AG04450 (cell line): ENCODE measurements around the gene SMTNL2. TPM values are rescaled to one million over a fixed set of nuclear protein-coding genes. Genes with fewer than 3 reads are reported as not detected.
"Not testable (repeated sequence)": the region's sequence is repeated elsewhere in the genome, so short reads cannot be mapped to it uniquely, and the experiment has no call there.

Experiments used
- CTCF ChIA-PET: fragments of 300-600, 350-600 bp; formaldehyde crosslinking; extraction: SDS; loops from one replicate; lab custom pipeline; 2022; ENCODE audit warnings: antibody characterized with exemption, inconsistent platforms; lab: Charles Lee
- POLR2A ChIA-PET: fragments of 350-600 bp; formaldehyde crosslinking; extraction: SDS; loops from one replicate; lab custom pipeline; 2021; ENCODE audit warnings: antibody characterized with exemption, inconsistent platforms; lab: Yijun Ruan, JAX
- DNase-seq: peaks from one replicate; pipeline ENCODE4 v3.0.0-alpha.2; 2011; ENCODE audit warnings: low read depth, low spot score
- H3K27ac ChIP-seq: one replicate; pipeline ENCODE4 v1.5.1; 2012; ENCODE audit warnings: low read depth, low read length, control low read depth
- H3K27me3 ChIP-seq: one replicate; pipeline ENCODE4 v1.6.0; 2012; ENCODE audit warnings: low read length; ENCODE audit not compliant: control insufficient read depth, insufficient read depth
- H3K4me3 ChIP-seq: 2 replicates; pipeline ENCODE4 v1.5.1; 2011; ENCODE audit warnings: mild to moderate bottlenecking, low read depth, low read length, control low read depth
- H3K9me3 ChIP-seq: 2 replicates; pipeline ENCODE4 v1.5.1; 2012; ENCODE audit warnings: low read length; ENCODE audit not compliant: control insufficient read depth, insufficient read depth
- polyA plus RNA-seq: library from polyadenylated mRNA; depleted of rRNA; stranded (reverse); fragments of >200 nt; gene quantifications from 2 replicates; pipeline ENCODE4 v1.2.3, GENCODE V29; 2011
- TF ChIP-seq, protein P1 (sequence below): IDR thresholded peaks from 2 replicates; pipeline ENCODE4 v1.5.1; 2011; ENCODE audit warnings: low read depth, low read length, control low read depth, inconsistent platforms

Gene SMTNL2
- polyA plus RNA-seq, 1 experiment: 0.04 TPM

DNA sequence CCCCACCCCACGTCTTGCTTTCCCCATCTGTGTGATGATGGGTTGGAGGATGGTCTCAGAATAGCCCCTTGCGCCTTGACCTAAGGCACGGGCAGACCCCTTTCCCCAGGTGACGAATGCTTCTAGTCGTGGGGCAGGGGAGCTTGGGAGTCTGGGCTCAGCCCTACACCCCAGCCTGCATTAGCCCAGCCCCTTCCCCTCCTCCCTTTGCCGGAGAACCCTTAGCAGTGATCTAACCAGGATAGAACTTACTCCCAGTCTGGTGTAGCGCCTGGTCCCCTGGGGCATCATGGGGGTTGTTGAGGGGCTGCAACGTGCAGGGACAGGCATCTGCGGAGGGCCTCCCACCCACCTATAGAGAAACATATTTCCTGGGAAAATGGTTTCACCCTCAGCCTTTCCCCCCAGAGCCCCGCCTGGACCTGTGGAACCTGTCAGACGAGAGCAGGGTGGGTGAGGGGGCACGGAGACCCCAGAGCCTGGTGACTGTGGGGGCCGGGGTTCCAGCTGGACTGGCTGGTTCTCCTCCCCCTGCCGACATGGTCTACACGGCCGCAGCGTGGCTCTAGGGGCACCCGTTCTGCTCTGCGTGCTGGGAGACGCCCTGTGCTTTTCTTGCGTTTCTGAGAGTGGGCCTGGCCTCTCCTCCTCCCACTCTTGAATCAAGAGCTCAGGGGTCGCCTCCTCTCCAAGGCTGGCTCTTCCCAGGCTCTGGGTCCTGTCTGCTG, 4.7 kb downstream of the SMTNL2 start:
- no peak overlapping the region for H3K27ac ChIP-seq
- CTCF ChIA-PET: interaction anchor here (1.3 kb wide), 1 partner anchor 24 kb away, joined by 3 read pairs; no protein-coding TSS in a partner anchor
- POLR2A ChIA-PET: no interaction called here

DNA sequence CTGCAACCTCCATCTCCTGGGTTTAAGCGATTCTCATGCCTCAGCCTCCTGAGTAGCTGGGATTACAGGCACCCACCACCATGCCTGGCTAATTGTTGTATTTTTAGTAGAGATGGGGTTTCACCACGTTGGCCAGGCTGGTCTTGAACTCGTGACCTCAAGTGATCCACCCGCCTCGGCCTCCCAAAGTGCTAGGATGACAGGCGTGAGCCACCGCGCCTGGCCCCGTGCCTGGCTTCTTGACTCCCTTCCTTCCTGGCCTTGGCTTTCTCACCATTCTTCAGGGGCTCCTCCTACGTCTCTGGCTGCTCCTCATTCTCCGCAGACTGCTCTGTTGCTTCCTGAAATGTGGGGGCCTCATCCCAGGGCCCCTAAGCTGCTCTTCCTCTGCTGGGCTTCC, 5.7 kb downstream of the SMTNL2 start:
- peaks cover 57% of the 10 kb centered on the region for H3K27me3 ChIP-seq
- CTCF ChIA-PET: interaction anchor here (1.3 kb wide), 1 partner anchor 25 kb away, joined by 3 read pairs; no protein-coding TSS in a partner anchor
- H3K27ac ChIP-seq, POLR2A ChIA-PET, DNase-seq, H3K4me3 ChIP-seq, H3K9me3 ChIP-seq: not testable (repeated sequence)

More for the DNA sequence above, 4.7 kb downstream of the SMTNL2 start:
- no peaks in the 10 kb centered on the region for H3K9me3 ChIP-seq
- DNase-seq: no peak
- no peak overlapping the region for H3K4me3 ChIP-seq
- H3K27me3 ChIP-seq: peaks cover 60% of the 10 kb centered on the region
- TF ChIP-seq, protein P1, sequence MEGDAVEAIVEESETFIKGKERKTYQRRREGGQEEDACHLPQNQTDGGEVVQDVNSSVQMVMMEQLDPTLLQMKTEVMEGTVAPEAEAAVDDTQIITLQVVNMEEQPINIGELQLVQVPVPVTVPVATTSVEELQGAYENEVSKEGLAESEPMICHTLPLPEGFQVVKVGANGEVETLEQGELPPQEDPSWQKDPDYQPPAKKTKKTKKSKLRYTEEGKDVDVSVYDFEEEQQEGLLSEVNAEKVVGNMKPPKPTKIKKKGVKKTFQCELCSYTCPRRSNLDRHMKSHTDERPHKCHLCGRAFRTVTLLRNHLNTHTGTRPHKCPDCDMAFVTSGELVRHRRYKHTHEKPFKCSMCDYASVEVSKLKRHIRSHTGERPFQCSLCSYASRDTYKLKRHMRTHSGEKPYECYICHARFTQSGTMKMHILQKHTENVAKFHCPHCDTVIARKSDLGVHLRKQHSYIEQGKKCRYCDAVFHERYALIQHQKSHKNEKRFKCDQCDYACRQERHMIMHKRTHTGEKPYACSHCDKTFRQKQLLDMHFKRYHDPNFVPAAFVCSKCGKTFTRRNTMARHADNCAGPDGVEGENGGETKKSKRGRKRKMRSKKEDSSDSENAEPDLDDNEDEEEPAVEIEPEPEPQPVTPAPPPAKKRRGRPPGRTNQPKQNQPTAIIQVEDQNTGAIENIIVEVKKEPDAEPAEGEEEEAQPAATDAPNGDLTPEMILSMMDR: no peak

DNA sequence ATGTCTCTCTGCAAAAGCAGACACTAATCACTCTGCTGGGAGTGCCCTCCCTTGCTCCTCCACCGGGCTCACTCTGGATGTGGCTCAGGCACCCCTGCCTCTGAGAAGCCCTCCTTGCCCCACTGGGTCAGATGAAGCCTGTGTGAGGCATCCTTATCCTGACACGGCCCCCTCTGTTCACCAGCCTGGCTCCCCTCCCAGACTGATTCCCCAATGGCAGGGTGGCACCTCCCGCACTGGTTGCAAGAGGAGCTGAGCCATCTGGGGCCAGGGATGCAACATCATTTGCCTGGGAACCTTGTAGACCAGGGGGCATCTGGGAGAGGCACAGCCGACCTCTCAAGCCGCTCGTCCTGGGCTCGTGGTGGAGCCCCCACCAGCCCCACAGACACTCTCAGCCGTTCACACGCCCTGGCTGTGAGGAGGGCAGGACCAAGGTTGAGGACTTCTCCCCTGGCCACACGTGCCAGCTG, 6.7 kb downstream of the SMTNL2 start:
- no peak overlapping the region for H3K4me3 ChIP-seq
- ChIA-PET CTCF (interaction anchor here (0.7 to 1.2 kb wide), 3 partner anchors 22 to 25 kb away, joined by 3 to 5 read pairs (median 3); no protein-coding TSS in a partner anchor), POLR2A (no interaction called here)
- no peak overlapping the region for H3K27ac ChIP-seq
- no peak for DNase-seq
- H3K9me3 ChIP-seq: no peaks in the 10 kb centered on the region
- TF ChIP-seq, protein P1: no peak
- H3K27me3 ChIP-seq: peaks cover 53% of the 10 kb centered on the region

DNA sequence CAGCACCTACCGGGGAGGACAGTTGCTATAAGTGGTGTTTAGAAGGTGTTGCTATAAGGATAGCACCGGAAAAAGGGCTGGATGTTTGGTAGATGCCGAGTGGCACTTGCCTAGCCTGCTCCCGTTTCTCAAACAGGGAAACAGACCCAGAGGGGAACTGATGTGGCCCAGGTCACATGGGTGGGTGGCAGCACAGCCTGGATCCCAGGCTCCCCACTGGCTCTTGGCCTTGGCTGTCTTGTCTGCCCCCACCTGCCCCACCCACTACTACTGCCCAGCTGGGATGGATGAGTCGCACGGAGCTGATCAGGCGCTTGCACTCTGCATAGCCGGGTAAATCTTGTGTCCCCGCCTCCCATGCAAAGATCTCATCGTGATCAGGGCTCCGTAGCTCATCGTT, 7.2 kb downstream of the SMTNL2 start:
- H3K27me3 ChIP-seq: peaks cover 50% of the 10 kb centered on the region
- POLR2A ChIA-PET: no interaction called here
- TF ChIP-seq, protein P1: no peak
- no peaks in the 10 kb centered on the region for H3K9me3 ChIP-seq
- H3K27ac ChIP-seq: no peak overlapping the region
- no peak overlapping the region for H3K4me3 ChIP-seq
- no peak for DNase-seq
- CTCF ChIA-PET: interaction anchor here (0.7 to 1.2 kb wide), 3 partner anchors 23 to 25 kb away, joined by 3 to 5 read pairs (median 3); no protein-coding TSS in a partner anchor

DNA sequence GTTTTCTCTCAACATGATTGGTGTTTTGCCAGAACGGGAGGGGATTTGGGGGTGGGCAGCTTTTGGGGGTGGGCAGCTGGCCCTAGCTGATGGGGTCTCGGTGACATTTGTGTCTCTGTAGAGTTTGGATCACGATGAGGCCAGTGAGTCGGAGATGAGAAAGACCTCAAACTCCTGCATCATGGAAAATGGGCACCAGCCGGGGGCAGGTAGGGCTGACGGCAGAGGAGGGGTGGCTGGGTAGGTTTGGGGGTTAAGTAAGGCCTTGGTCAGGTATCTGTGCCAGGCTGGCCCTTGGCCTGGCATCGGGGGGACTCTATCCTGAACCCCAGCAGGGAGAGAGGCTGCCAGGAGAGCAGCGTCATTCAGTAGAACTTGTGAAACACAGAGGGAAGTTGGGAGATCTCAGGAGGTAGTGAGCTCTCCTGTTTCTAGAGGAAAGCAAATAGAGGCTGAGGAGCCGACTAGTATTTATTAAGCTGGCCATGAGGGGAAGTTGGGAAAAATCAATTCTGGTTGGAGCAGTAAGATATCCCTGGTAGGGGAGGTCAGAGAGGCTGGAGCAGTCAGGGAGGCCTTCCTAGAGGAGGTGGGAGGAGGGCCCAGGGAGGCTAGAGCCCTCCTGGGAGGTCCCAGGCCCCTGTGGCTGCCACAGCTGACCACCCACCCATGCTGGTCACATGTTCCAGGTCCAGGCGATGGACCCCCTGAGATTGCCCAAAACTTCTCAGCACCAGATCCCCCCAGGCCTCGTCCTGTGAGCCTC, 8.1 kb downstream of the SMTNL2 start:
- CTCF ChIA-PET: interaction anchor here (2.6 kb wide), 1 partner anchor 26 kb away, joined by 12 read pairs; no protein-coding TSS in a partner anchor
- peaks cover 46% of the 10 kb centered on the region for H3K27me3 ChIP-seq

More for the DNA sequence above, 8.1 kb downstream of the SMTNL2 start:
- TF ChIP-seq, protein P1: no peak
- Histone ChIP-seq H3K4me3 (no peak overlapping the region), H3K9me3 (no peaks in the 10 kb centered on the region), H3K27ac (no peak overlapping the region)
- POLR2A ChIA-PET: no interaction called here
- no peak for DNase-seq
